OCI-LY1 (cell line): ENCODE data around the gene AP3M1.

Source experiments
- H2AFZ ChIP-seq: fragments of 200-600 bp; sonication (generic), shearing (Covaris generic); 2 replicates; pipeline ENCODE4 v1.6.0; 2014; ENCODE audit warnings: antibody characterized with exemption, mild to moderate bottlenecking, low read length
- H3F3A ChIP-seq: fragments of 200-600 bp; sonication (generic), shearing (Covaris generic); 2 replicates; pipeline ENCODE4 v1.6.0; 2014; ENCODE audit warnings: mild to moderate bottlenecking, antibody characterized with exemption, low read length, moderate library complexity; ENCODE audit not compliant: insufficient read depth
- H3K27ac ChIP-seq: fragments of 200-600 bp; sonication (generic); 2 replicates; pipeline ENCODE4 v1.5.1; 2014; ENCODE audit warnings: low read length, mixed run types, mild to moderate bottlenecking, low read depth; ENCODE audit not compliant: poor library complexity, severe bottlenecking
- H3K27me3 ChIP-seq: fragments of 200-600 bp; sonication (generic); 2 replicates; pipeline ENCODE4 v1.6.0; 2014; ENCODE audit warnings: antibody characterized with exemption, mild to moderate bottlenecking, low read length, moderate library complexity; ENCODE audit not compliant: insufficient read depth
- H3K36me3 ChIP-seq: fragments of 200-600 bp; sonication (generic); 2 replicates; pipeline ENCODE4 v1.6.1; 2014; ENCODE audit warnings: mild to moderate bottlenecking, antibody characterized with exemption, low read length, moderate library complexity, mixed read lengths; ENCODE audit not compliant: insufficient read depth
- H3K4me1 ChIP-seq: fragments of 200-600 bp; sonication (generic); 2 replicates; pipeline ENCODE4 v1.5.1; 2014; ENCODE audit warnings: mild to moderate bottlenecking, low read length, moderate library complexity; ENCODE audit not compliant: insufficient read depth, severe bottlenecking
- H3K4me2 ChIP-seq: fragments of 200-600 bp; sonication (generic), shearing (Covaris generic); 2 replicates; pipeline ENCODE4 v1.6.1; 2014; ENCODE audit warnings: low read length
- H3K4me3 ChIP-seq: fragments of 200-600 bp; sonication (generic); 2 replicates; pipeline ENCODE4 v1.5.1; 2014; ENCODE audit warnings: low read length, low read depth, mild to moderate bottlenecking, mixed read lengths; ENCODE audit not compliant: poor library complexity, severe bottlenecking
- H3K79me2 ChIP-seq: fragments of 200-600 bp; shearing (Covaris generic); 2 replicates; pipeline ENCODE4 v1.6.1; 2016; ENCODE audit warnings: mixed run types, low read length, mixed read lengths; ENCODE audit not compliant: insufficient read depth
- H3K9ac ChIP-seq: fragments of 200-600 bp; sonication (generic), shearing (Covaris generic); 2 replicates; pipeline ENCODE4 v1.6.1; 2014; ENCODE audit warnings: mild to moderate bottlenecking, low read length, mixed read lengths
- H3K9me2 ChIP-seq: fragments of 200-600 bp; sonication (generic), shearing (Covaris generic); 2 replicates; pipeline ENCODE4 v1.6.1; 2014; ENCODE audit warnings: low read depth, mild to moderate bottlenecking, low read length, mixed read lengths
- H3K9me3 ChIP-seq: fragments of 200-600 bp; shearing (Covaris generic); 2 replicates; pipeline ENCODE4 v1.6.1; 2014; ENCODE audit warnings: low read length, mixed read lengths
- H4K20me1 ChIP-seq: fragments of 200-600 bp; sonication (generic), shearing (Covaris generic); 2 replicates; pipeline ENCODE4 v1.6.0; 2016; ENCODE audit warnings: mild to moderate bottlenecking, low read length; ENCODE audit not compliant: insufficient read depth
- EZH2 ChIP-seq: fragments of 200-600 bp; sonication (generic), shearing (Covaris generic); IDR thresholded peaks from 2 replicates; pipeline ENCODE4 v1.8.0; 2017; ENCODE audit warnings: borderline replicate concordance, mixed run types, mild to moderate bottlenecking, antibody characterized with exemption, low read length, moderate library complexity, mixed read lengths
- TF ChIP-seq, protein P1 (sequence below): fragments of 200-600 bp; sonication (generic), shearing (Covaris generic); IDR thresholded peaks from 2 replicates; pipeline ENCODE4 v1.5.1; 2017; ENCODE audit warnings: mild to moderate bottlenecking, antibody characterized with exemption, low read length, moderate library complexity, mixed read lengths

Gene AP3M1

DNA sequence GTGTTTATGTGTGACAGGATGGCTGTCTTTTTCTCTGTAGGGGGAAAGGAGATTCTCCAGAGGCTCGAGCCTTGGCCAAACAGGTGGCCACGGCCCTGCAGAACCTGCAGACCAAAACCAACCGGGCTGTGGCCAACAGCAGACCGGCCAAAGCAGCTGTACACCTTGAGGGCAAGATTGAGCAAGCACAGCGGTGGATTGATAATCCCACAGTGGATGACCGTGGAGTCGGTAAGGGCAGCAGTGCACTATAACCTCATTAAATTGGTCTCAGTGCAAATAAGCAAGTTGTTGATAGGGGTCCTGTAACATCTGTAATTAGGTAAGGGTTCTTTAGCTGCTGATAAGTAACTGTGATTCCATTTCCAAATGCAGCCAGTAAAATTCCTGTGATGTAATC lies 56.4 kb downstream of the AP3M1 start:
- H3K9ac ChIP-seq: no peak overlapping the region

DNA sequence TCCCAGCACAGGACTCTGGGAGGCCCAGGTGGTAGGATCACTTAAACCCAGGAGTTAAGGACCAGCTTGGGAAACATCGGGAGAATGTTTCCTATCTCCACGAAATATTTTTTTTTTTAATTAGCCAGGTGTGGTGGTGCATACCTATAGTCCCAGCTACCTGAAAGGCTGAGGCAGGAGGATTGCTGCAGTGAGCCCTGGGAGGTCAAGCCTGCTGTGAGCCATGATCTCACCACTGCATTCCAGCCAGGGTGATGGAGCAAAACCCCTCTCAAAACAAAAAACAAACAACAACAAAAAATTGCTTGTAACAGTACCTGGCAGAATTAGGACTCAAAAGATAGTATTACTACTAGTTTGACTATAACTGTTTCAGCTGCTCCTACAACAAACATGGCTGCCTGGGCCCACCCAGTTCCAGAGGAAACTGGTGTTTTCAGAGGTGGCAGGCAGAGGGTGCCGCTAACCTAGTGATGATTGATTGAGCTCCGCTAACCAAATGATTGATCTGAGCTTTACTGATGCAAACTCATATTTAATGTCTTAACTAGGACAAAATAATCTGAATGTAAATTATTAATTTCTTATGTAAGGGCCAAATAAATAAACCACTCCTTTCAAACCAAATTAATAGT lies 57.0 kb downstream of the AP3M1 start:
- H3K9me2 ChIP-seq: no peaks in the 10 kb centered on the region
- no peaks in the 10 kb centered on the region for H3K9me3 ChIP-seq
- H3F3A ChIP-seq: 0 out of 2 replicates have a peak, but pooled peaks cover 4% of the 10 kb centered on the region
- no peaks in the 10 kb centered on the region for H3K79me2 ChIP-seq
- H4K20me1 ChIP-seq: no peaks in the 10 kb centered on the region
- no peaks in the 10 kb centered on the region for H3K27me3 ChIP-seq
- no peak overlapping the region for H3K4me2 ChIP-seq
- no peak overlapping the region for H3K4me3 ChIP-seq
- TF ChIP-seq, protein P1, sequence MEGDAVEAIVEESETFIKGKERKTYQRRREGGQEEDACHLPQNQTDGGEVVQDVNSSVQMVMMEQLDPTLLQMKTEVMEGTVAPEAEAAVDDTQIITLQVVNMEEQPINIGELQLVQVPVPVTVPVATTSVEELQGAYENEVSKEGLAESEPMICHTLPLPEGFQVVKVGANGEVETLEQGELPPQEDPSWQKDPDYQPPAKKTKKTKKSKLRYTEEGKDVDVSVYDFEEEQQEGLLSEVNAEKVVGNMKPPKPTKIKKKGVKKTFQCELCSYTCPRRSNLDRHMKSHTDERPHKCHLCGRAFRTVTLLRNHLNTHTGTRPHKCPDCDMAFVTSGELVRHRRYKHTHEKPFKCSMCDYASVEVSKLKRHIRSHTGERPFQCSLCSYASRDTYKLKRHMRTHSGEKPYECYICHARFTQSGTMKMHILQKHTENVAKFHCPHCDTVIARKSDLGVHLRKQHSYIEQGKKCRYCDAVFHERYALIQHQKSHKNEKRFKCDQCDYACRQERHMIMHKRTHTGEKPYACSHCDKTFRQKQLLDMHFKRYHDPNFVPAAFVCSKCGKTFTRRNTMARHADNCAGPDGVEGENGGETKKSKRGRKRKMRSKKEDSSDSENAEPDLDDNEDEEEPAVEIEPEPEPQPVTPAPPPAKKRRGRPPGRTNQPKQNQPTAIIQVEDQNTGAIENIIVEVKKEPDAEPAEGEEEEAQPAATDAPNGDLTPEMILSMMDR: no peak
- no peak for TF ChIP-seq EZH2
- no peak overlapping the region for H2AFZ ChIP-seq
- H3K36me3 ChIP-seq: peaks cover 6% of the 10 kb centered on the region; the same call in 1 of the 2 replicates
- no peak overlapping the region for H3K9ac ChIP-seq
- H3K4me1 ChIP-seq: peaks cover 9% of the 10 kb centered on the region
- H3K27ac ChIP-seq: no peak overlapping the region

More for the DNA sequence above, 56.4 kb downstream of the AP3M1 start:
- H3K9me3 ChIP-seq: no peaks in the 10 kb centered on the region
- no peak overlapping the region for H2AFZ ChIP-seq
- H3K36me3 ChIP-seq: peaks cover 6% of the 10 kb centered on the region; the same call in 1 of the 2 replicates
- no peaks in the 10 kb centered on the region for H3K27me3 ChIP-seq
- TF ChIP-seq, protein P1: no peak
- no peak for TF ChIP-seq EZH2
- H4K20me1 ChIP-seq: no peaks in the 10 kb centered on the region
- H3K9me2 ChIP-seq: no peaks in the 10 kb centered on the region
- H3K79me2 ChIP-seq: no peaks in the 10 kb centered on the region
- H3K4me2 ChIP-seq: no peak overlapping the region
- no peak overlapping the region for H3K4me3 ChIP-seq
- H3K4me1 ChIP-seq: peaks cover 9% of the 10 kb centered on the region
- H3F3A ChIP-seq: 0 out of 2 replicates have a peak, but pooled peaks cover 4% of the 10 kb centered on the region
- no peak overlapping the region for H3K27ac ChIP-seq

DNA sequence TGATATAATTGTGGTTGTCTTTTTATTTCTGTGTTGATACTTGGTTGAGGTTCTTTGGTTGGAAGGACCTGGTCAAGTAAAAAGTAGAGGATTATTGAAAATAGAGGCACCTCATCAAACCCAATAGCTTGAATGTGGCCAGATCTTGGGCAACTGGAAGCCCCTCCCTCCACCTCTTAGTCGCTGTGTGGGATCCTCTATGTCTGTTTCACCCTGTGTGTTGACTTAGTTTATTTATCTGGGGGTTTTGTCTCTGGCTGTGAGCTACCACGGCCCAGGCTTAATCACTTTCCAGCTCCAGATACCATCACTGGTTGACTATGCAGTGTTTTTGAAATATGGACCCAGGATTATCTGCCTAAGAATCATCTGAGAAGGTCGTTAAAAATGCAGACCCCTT lies 58.3 kb downstream of the AP3M1 start:
- H3K4me3 ChIP-seq: no peak overlapping the region
- H3K79me2 ChIP-seq: no peaks in the 10 kb centered on the region
- no peak overlapping the region for H3K27ac ChIP-seq
- H3K9me2 ChIP-seq: no peaks in the 10 kb centered on the region
- no peaks in the 10 kb centered on the region for H3K9me3 ChIP-seq
- H3K36me3 ChIP-seq: no peaks in the 10 kb centered on the region
- H2AFZ ChIP-seq: no peak overlapping the region
- 0 out of 2 replicates have a peak, but pooled peaks cover 4% of the 10 kb centered on the region for H3F3A ChIP-seq
- peaks cover 8% of the 10 kb centered on the region for H3K4me1 ChIP-seq
- no peak overlapping the region for H3K9ac ChIP-seq
- H4K20me1 ChIP-seq: no peaks in the 10 kb centered on the region
- no peaks in the 10 kb centered on the region for H3K27me3 ChIP-seq
- no peak overlapping the region for H3K4me2 ChIP-seq
- no peak for TF ChIP-seq EZH2
- TF ChIP-seq, protein P1: no peak
